ENCODE results near the gene KASH5. TPM values are rescaled to one million over a fixed set of nuclear protein-coding genes. Genes with fewer than 3 reads are reported as not detected.

KASH5 gene
- total and polyA plus RNA-seq, 2 experiments from 2014 or later, result 0.44 TPM; not detected in 1

DNA sequence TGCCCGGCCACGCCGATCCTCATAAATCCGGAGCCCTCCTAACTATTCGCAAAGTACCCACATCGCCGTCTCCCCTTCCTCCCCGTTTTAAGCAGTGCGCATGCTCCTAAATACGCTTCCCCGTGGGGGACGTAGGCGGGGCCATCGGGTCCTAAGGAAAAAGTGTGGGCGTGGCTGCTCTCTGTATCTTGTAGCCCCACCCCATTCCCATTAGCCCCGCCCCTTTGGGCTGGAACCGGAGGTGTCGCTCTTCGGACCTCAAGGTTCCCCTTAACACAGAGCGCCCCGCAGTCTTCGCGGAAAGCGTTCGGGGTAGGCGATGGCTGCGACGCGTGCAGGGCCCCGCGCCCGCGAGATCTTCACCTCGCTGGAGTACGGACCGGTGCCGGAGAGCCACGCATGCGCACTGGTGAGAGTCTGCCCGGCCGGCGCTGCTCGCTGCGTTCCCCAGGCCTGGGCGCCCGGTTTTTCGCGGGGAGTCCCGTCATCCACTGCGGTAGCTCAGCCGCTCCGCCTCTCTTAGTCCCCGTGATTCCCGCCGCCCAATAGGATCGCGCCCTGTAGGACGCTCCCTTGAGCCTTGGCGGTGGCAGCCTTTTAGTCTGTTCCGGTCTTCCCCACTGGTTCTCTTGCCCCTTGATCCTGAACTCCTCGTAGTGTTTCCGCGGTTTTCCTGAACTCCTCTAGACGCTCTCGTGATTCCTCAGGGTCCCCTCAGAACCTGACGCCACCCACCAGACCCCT lies 65.1 kb downstream of the KASH5 start, which contains the start of gene ALDH16A1:
Gene ALDH16A1 (plus strand): TSS at position 213 of the 744 bp plus-strand sequence. CDS start 107 bp downstream, at position 320.
- H3K4me3 ChIP-seq, result peak within 1 kb of the TSS; percentile 85
- Mint-ChIP-seq H3K4me3 (peak within 1 kb of the TSS; percentile 95), H3K9me3 (peaks cover 9% of the 10 kb centered on the region; the same call in 2 of the 3 replicates), H3K27ac (peak within 1 kb of the TSS; percentile 99), H3K4me1 (peaks cover 12% of the 10 kb centered on the region), H3K36me3 (ENCODE audit: low read depth) (peaks cover 44% of the 10 kb centered on the region), H3K27me3 (ENCODE audit: insufficient read depth, low read depth, poor library complexity) (peaks cover 22% of the 10 kb centered on the region)
- ATAC-seq, result peak; percentile 88
- H3K79me2 ChIP-seq (replicated peaks; ENCODE audit: insufficient read depth), result peaks cover 31% of the 10 kb centered on the region
- H3K4me2 ChIP-seq, result peak within 1 kb of the TSS; percentile 87
- no peak within 1 kb of the TSS for H2AFZ ChIP-seq
- H3K4me1 ChIP-seq (ENCODE audit: insufficient read depth), result peaks cover 17% of the 10 kb centered on the region; the same call in 1 of the 2 replicates
- H3K36me3 ChIP-seq (ENCODE audit: insufficient read depth), result peaks cover 4% of the 10 kb centered on the region; the same call in 1 of the 2 replicates
- H4K20me1 ChIP-seq (replicated peaks; ENCODE audit: insufficient read depth), result peaks cover 8% of the 10 kb centered on the region; the same call in 1 of the 2 replicates
- no peaks in the 10 kb centered on the region for H3K9me2 ChIP-seq (ENCODE audit: insufficient read depth)
- no peaks in the 10 kb centered on the region for H3K27me3 ChIP-seq (ENCODE audit: insufficient read depth)
- H3K27ac ChIP-seq (ENCODE audit: low read depth), result peak within 1 kb of the TSS; percentile 100
- DNase-seq (ENCODE audit: low spot score), result peak; percentile 100
- TF ChIP-seq POLR2AphosphoS5 (IDR thresholded peaks at IDR 0.05; ENCODE audit: low read depth) (peak; percentile 90), JUNB (IDR thresholded peaks at IDR 0.05; ENCODE audit: unreplicated experiment) (no peak), CREB1 (CRISPR knock-in tag; IDR thresholded peaks at IDR 0.05; ENCODE audit: low read depth) (peak; percentile 34)
- TF ChIP-seq, protein P1, sequence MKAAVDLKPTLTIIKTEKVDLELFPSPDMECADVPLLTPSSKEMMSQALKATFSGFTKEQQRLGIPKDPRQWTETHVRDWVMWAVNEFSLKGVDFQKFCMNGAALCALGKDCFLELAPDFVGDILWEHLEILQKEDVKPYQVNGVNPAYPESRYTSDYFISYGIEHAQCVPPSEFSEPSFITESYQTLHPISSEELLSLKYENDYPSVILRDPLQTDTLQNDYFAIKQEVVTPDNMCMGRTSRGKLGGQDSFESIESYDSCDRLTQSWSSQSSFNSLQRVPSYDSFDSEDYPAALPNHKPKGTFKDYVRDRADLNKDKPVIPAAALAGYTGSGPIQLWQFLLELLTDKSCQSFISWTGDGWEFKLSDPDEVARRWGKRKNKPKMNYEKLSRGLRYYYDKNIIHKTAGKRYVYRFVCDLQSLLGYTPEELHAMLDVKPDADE (IDR thresholded peaks at IDR 0.05), result peak; percentile 53
- H3F3A ChIP-seq (replicated peaks; ENCODE audit: low read depth), result peaks cover 19% of the 10 kb centered on the region; the same call in 1 of the 2 replicates

DNA sequence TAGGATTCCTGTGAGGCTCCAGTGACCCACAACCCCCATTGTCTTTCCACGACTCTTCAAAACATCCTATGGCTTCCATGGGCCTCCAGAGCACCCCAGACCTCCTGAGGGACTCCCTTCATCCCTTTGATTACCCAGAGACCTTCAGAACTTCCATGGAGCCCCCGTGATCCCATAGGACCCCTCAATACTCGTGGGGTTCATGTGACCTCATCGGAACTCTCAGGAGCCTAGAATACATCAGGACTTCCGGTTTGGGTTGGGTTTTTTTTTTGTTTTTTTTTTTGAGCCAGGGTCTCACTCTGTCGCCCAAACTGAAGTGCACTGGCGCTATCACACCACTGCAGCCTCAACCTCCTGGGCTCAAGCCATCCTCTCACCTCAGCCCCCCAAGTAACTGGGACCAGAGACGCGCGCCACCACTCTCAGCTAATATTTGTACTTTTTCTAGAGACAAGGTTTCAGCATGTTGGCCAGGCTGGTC lies 65.8 kb downstream of the KASH5 start:
- H3K4me3 Mint-ChIP-seq, result peak overlapping the region; percentile 95
- Histone ChIP-seq H4K20me1 (replicated peaks; ENCODE audit: insufficient read depth) (peaks cover 2% of the 10 kb centered on the region; the same call in 1 of the 2 replicates), H3F3A (replicated peaks; ENCODE audit: low read depth) (peaks cover 14% of the 10 kb centered on the region; the same call in 1 of the 2 replicates), H2AFZ (no peak overlapping the region), H3K4me1 (ENCODE audit: insufficient read depth) (peaks cover 11% of the 10 kb centered on the region; the same call in 1 of the 2 replicates), H3K9me2 (ENCODE audit: insufficient read depth) (no peaks in the 10 kb centered on the region), H3K4me3 (peak overlapping the region; percentile 85), H3K79me2 (replicated peaks; ENCODE audit: insufficient read depth) (peaks cover 31% of the 10 kb centered on the region), H3K27ac (ENCODE audit: low read depth) (peak overlapping the region; percentile 100), H3K27me3 (ENCODE audit: insufficient read depth) (no peaks in the 10 kb centered on the region), H3K4me2 (peak overlapping the region; percentile 87), H3K36me3 (ENCODE audit: insufficient read depth) (no peaks in the 10 kb centered on the region)
- DNase-seq (ENCODE audit: low spot score) (no peak), ATAC-seq (no peak)
- H3K27me3 Mint-ChIP-seq (ENCODE audit: insufficient read depth, low read depth, poor library complexity), result peaks cover 21% of the 10 kb centered on the region
- H3K36me3 Mint-ChIP-seq (ENCODE audit: low read depth), result peaks cover 37% of the 10 kb centered on the region
- H3K27ac Mint-ChIP-seq, result peak overlapping the region; percentile 99
- peaks cover 6% of the 10 kb centered on the region for H3K4me1 Mint-ChIP-seq
- peaks cover 9% of the 10 kb centered on the region; the same call in 2 of the 3 replicates for H3K9me3 Mint-ChIP-seq
- no peak for TF ChIP-seq ZNF331 (CRISPR knock-in tag; IDR thresholded peaks at IDR 0.05; ENCODE audit: low read depth)
- no peak for TF ChIP-seq STAT1 (IDR thresholded peaks at IDR 0.05; ENCODE audit: unreplicated experiment)
- TF ChIP-seq, protein P1 (IDR thresholded peaks at IDR 0.05), result no peak
- TF ChIP-seq EZH2phosphoT487 (IDR thresholded peaks at IDR 0.05; ENCODE audit: unreplicated experiment), result no peak
- TF ChIP-seq JUNB (IDR thresholded peaks at IDR 0.05; ENCODE audit: unreplicated experiment), result no peak
- TF ChIP-seq, protein P2, sequence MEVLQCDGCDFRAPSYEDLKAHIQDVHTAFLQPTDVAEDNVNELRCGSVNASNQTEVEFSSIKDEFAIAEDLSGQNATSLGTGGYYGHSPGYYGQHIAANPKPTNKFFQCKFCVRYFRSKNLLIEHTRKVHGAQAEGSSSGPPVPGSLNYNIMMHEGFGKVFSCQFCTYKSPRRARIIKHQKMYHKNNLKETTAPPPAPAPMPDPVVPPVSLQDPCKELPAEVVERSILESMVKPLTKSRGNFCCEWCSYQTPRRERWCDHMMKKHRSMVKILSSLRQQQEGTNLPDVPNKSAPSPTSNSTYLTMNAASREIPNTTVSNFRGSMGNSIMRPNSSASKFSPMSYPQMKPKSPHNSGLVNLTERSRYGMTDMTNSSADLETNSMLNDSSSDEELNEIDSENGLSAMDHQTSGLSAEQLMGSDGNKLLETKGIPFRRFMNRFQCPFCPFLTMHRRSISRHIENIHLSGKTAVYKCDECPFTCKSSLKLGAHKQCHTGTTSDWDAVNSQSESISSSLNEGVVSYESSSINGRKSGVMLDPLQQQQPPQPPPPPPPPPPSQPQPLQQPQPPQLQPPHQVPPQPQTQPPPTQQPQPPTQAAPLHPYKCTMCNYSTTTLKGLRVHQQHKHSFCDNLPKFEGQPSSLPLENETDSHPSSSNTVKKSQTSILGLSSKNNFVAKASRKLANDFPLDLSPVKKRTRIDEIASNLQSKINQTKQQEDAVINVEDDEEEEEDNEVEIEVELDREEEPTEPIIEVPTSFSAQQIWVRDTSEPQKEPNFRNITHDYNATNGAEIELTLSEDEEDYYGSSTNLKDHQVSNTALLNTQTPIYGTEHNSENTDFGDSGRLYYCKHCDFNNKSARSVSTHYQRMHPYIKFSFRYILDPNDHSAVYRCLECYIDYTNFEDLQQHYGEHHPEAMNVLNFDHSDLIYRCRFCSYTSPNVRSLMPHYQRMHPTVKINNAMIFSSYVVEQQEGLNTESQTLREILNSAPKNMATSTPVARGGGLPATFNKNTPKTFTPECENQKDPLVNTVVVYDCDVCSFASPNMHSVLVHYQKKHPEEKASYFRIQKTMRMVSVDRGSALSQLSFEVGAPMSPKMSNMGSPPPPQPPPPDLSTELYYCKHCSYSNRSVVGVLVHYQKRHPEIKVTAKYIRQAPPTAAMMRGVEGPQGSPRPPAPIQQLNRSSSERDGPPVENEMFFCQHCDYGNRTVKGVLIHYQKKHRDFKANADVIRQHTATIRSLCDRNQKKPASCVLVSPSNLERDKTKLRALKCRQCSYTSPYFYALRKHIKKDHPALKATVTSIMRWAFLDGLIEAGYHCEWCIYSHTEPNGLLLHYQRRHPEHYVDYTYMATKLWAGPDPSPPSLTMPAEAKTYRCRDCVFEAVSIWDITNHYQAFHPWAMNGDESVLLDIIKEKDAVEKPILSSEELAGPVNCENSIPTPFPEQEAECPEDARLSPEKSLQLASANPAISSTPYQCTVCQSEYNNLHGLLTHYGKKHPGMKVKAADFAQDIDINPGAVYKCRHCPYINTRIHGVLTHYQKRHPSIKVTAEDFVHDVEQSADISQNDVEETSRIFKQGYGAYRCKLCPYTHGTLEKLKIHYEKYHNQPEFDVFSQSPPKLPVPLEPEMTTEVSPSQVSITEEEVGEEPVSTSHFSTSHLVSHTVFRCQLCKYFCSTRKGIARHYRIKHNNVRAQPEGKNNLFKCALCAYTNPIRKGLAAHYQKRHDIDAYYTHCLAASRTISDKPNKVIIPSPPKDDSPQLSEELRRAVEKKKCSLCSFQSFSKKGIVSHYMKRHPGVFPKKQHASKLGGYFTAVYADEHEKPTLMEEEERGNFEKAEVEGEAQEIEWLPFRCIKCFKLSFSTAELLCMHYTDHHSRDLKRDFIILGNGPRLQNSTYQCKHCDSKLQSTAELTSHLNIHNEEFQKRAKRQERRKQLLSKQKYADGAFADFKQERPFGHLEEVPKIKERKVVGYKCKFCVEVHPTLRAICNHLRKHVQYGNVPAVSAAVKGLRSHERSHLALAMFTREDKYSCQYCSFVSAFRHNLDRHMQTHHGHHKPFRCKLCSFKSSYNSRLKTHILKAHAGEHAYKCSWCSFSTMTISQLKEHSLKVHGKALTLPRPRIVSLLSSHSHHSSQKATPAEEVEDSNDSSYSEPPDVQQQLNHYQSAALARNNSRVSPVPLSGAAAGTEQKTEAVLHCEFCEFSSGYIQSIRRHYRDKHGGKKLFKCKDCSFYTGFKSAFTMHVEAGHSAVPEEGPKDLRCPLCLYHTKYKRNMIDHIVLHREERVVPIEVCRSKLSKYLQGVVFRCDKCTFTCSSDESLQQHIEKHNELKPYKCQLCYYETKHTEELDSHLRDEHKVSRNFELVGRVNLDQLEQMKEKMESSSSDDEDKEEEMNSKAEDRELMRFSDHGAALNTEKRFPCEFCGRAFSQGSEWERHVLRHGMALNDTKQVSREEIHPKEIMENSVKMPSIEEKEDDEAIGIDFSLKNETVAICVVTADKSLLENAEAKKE (CRISPR knock-in tag; IDR thresholded peaks at IDR 0.05), result no peak
- TF ChIP-seq, protein P3, sequence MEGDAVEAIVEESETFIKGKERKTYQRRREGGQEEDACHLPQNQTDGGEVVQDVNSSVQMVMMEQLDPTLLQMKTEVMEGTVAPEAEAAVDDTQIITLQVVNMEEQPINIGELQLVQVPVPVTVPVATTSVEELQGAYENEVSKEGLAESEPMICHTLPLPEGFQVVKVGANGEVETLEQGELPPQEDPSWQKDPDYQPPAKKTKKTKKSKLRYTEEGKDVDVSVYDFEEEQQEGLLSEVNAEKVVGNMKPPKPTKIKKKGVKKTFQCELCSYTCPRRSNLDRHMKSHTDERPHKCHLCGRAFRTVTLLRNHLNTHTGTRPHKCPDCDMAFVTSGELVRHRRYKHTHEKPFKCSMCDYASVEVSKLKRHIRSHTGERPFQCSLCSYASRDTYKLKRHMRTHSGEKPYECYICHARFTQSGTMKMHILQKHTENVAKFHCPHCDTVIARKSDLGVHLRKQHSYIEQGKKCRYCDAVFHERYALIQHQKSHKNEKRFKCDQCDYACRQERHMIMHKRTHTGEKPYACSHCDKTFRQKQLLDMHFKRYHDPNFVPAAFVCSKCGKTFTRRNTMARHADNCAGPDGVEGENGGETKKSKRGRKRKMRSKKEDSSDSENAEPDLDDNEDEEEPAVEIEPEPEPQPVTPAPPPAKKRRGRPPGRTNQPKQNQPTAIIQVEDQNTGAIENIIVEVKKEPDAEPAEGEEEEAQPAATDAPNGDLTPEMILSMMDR (conservative IDR thresholded peaks at IDR 0.05; ENCODE audit: low read depth in 2 of 2), result no peak

Measured in GM23338 (cell line).